AG04450 (cell line): ENCODE measurements around the gene DLAT. TPM values are rescaled to one million over a fixed set of nuclear protein-coding genes. Genes with fewer than 3 reads are reported as not detected.

Experiments used
- CTCF ChIA-PET: fragments of 300-600, 350-600 bp; formaldehyde crosslinking; extraction: SDS; loops from one replicate; lab custom pipeline; 2022; ENCODE audit warnings: antibody characterized with exemption, inconsistent platforms; lab: Charles Lee
- POLR2A ChIA-PET: fragments of 350-600 bp; formaldehyde crosslinking; extraction: SDS; loops from one replicate; lab custom pipeline; 2021; ENCODE audit warnings: antibody characterized with exemption, inconsistent platforms; lab: Yijun Ruan, JAX
- DNase-seq: peaks from one replicate; pipeline ENCODE4 v3.0.0-alpha.2; 2011; ENCODE audit warnings: low read depth, low spot score
- H3K27ac ChIP-seq: one replicate; pipeline ENCODE4 v1.5.1; 2012; ENCODE audit warnings: low read depth, low read length, control low read depth
- H3K27me3 ChIP-seq: one replicate; pipeline ENCODE4 v1.6.0; 2012; ENCODE audit warnings: low read length; ENCODE audit not compliant: control insufficient read depth, insufficient read depth
- H3K4me3 ChIP-seq: 2 replicates; pipeline ENCODE4 v1.5.1; 2011; ENCODE audit warnings: mild to moderate bottlenecking, low read depth, low read length, control low read depth
- H3K9me3 ChIP-seq: 2 replicates; pipeline ENCODE4 v1.5.1; 2012; ENCODE audit warnings: low read length; ENCODE audit not compliant: control insufficient read depth, insufficient read depth
- CTCF ChIP-seq: IDR thresholded peaks from 2 replicates; pipeline ENCODE4 v1.5.1; 2011; ENCODE audit warnings: low read depth, low read length, control low read depth, inconsistent platforms
- polyA plus RNA-seq: library from polyadenylated mRNA; depleted of rRNA; stranded (reverse); fragments of >200 nt; gene quantifications from 2 replicates; pipeline ENCODE4 v1.2.3, GENCODE V29; 2011

Gene DLAT
- polyA plus RNA-seq, 1 experiment: 34.8 TPM

GRCh38 chr11:112029460-112029859, 4.3 kb downstream of the DLAT start:
- DNase-seq: no peak
- Histone ChIP-seq H3K27ac (no peak overlapping the region), H3K9me3 (no peaks in the 10 kb centered on the region; the same call in 1 of the 2 replicates), H3K4me3 (no peak overlapping the region), H3K27me3 (no peaks in the 10 kb centered on the region)
- ChIA-PET POLR2A (no interaction called here), CTCF (no interaction called here)
- TF ChIP-seq CTCF: no peak

- no peaks in the 10 kb centered on the region for H3K27me3 ChIP-seq
- no peak overlapping the region for H3K27ac ChIP-seq
- no peak for TF ChIP-seq CTCF
- no peak for DNase-seq
- POLR2A ChIA-PET: interaction anchor here (0.6 kb wide), 1 partner anchor 15 kb away, joined by 6 read pairs; no protein-coding TSS in a partner anchor
- CTCF ChIA-PET: no interaction called here
- H3K4me3 ChIP-seq: no peak overlapping the region
- no peaks in the 10 kb centered on the region for H3K9me3 ChIP-seq
These were observed 8.7 kb downstream of the DLAT start for GRCh38 chr11:112033902-112034301.

- H3K4me3 ChIP-seq: no peak overlapping the region
- H3K27ac ChIP-seq: no peak overlapping the region
- ChIA-PET CTCF (no interaction called here), POLR2A (no interaction called here)
- H3K9me3 ChIP-seq: no peaks in the 10 kb centered on the region
- DNase-seq: no peak
- no peaks in the 10 kb centered on the region for H3K27me3 ChIP-seq
- TF ChIP-seq CTCF: no peak
These were observed 12.3 kb downstream of the DLAT start for GRCh38 chr11:112037527-112037926.

GRCh38 chr11:112042161-112042960, 17.2 kb downstream of the DLAT start:
- Histone ChIP-seq H3K27ac (no peak overlapping the region), H3K4me3 (no peak overlapping the region), H3K9me3 (no peaks in the 10 kb centered on the region), H3K27me3 (no peaks in the 10 kb centered on the region)
- ChIA-PET CTCF (interaction anchor here (0.5 kb wide), 1 partner anchor 99 kb away, joined by 5 read pairs; no protein-coding TSS in a partner anchor), POLR2A (no interaction called here)
- no peak for TF ChIP-seq CTCF
- DNase-seq: no peak

GRCh38 chr11:112042961-112043304, 17.7 kb downstream of the DLAT start:
- POLR2A ChIA-PET: no interaction called here
- H3K4me3 ChIP-seq: no peak overlapping the region
- DNase-seq: no peak
- CTCF ChIA-PET: no interaction called here
- no peak for TF ChIP-seq CTCF
- H3K27ac ChIP-seq: no peak overlapping the region
- no peaks in the 10 kb centered on the region for H3K27me3 ChIP-seq
- no peaks in the 10 kb centered on the region for H3K9me3 ChIP-seq
